Measurements from ENCODE around the gene MRPL37.

Gene MRPL37

GRCh38 chr1:54263601-54264226, 63.7 kb downstream of the MRPL37 start:
- no peak for DNase-seq (ENCODE audit: low read depth, low spot score)

- no peak for DNase-seq (ENCODE audit: low read depth, low spot score)
Observed at GRCh38 chr1:54265126-54265525, 65.2 kb downstream of the MRPL37 start.

DNA sequence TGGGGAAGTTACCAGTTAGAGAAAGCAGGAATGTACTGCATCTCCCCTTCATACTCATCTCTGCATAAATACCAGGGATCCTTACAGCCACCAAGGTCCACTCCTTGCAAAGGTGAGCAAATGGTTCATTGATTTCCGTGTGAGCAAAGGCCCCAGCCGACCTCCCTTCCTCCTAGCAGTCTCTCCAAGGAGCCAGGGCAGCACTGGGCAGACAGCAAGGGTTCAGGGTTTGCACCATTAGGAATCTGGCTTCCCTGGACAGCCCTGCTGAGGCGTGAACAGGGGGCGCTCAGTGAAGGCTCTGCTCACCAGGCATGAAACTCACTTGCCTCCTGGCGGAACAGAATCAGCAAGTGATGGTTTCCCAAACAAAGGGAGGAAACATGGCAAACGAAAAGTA, 65.7 kb downstream of the MRPL37 start:
- DNase-seq (ENCODE audit: low read depth, low spot score): no peak

DNA sequence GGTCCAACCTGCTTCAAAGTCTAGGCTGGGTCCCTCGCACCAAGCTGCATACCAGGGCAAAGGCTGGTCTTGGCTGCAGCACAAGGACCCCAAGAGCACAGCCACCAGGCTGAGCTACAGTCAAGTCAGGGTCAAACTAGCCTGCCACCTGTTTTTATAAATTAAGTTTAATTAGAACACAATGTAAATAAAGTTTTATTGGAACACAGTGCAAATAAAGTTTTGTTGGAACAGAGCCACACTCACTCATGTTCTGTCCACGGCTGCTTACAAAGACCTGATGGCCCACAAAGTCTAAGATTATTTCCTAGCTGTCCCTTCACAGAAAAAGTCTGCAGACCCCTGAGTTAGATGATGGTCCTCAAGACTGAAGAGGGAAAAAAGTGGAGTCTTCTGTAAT, 66.2 kb downstream of the MRPL37 start:
- DNase-seq (ENCODE audit: low read depth, low spot score): no peak

DNA sequence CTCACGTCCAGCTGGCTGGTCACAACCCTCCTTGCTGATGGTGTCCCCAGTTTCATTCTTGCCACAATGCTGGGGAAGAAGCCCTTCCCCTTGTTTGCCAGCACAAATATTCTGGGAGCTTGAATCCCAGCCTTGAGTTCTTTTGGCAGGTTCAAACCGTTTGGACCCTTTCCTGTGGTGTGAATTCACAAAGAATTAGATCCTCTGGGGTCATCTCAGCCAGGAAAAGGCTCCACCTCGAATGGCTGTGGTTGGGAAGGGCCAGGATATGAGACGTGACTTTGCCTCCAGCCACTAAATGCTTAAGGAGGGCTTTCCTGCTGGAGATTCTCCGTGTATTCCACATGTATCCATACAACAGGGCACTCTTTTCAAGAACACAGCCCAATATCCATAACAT, 66.9 kb downstream of the MRPL37 start:
- DNase-seq (ENCODE audit: low read depth, low spot score): no peak

Data from astrocyte of the hippocampus (primary cell).